Mesenchymal stem cell (in vitro differentiated cells and primary cell): ENCODE data around the gene C19orf73.

ENCODE experiments used
- DNase-seq: peaks from one replicate; pipeline ENCODE4 v3.0.0-alpha.2; 2013
- H2AFZ ChIP-seq: one replicate; pipeline ENCODE4 v1.6.1; 2013; ENCODE audit warnings: low read depth, mild to moderate bottlenecking, control low read depth, inconsistent platforms, low read length, moderate library complexity
- H2AK5ac ChIP-seq: 2 replicates; pipeline ENCODE4 v1.6.1; 2013; ENCODE audit warnings: low read length, moderate library complexity, mild to moderate bottlenecking, inconsistent platforms; ENCODE audit not compliant: severe bottlenecking
- H2BK120ac ChIP-seq: one replicate; pipeline ENCODE4 v1.6.1; 2013; ENCODE audit warnings: low read depth, mild to moderate bottlenecking, inconsistent platforms, low read length, moderate library complexity
- H2BK12ac ChIP-seq, 2 experiments: one replicate each; pipeline ENCODE4 v1.6.1; 2013; ENCODE audit warnings: inconsistent platforms in 2 of 2, low read length in 2 of 2, mild to moderate bottlenecking in 2 of 2, moderate library complexity in 2 of 2, control low read depth in 1 of 2
- H2BK15ac ChIP-seq: one replicate; pipeline ENCODE4 v1.6.1; 2013; ENCODE audit warnings: mild to moderate bottlenecking, low read depth, inconsistent platforms; ENCODE audit not compliant: poor library complexity, severe bottlenecking
- H2BK5ac ChIP-seq: 2 replicates; pipeline ENCODE4 v1.6.1; 2013; ENCODE audit warnings: low read depth, mild to moderate bottlenecking, low read length, control low read depth, inconsistent platforms; ENCODE audit not compliant: poor library complexity, severe bottlenecking
- H3K14ac ChIP-seq, 2 experiments: one replicate each; pipeline ENCODE4 v1.6.1; 2013; ENCODE audit warnings: inconsistent platforms in 2 of 2, low read length in 2 of 2, control low read depth in 1 of 2, mild to moderate bottlenecking in 1 of 2, moderate library complexity in 1 of 2
- H3K18ac ChIP-seq, 2 experiments: one replicate each; pipeline ENCODE4 v1.6.1; 2013; ENCODE audit warnings: inconsistent platforms in 2 of 2, low read length in 2 of 2, control low read depth in 1 of 2, low read depth in 1 of 2, mild to moderate bottlenecking in 1 of 2
- H3K23ac ChIP-seq, 2 experiments: one replicate each; pipeline ENCODE4 v1.6.1; 2013; ENCODE audit warnings: inconsistent platforms in 2 of 2, low read length in 2 of 2, mild to moderate bottlenecking in 2 of 2, moderate library complexity in 2 of 2, control low read depth in 1 of 2
- H3K27ac ChIP-seq: 2 replicates; pipeline ENCODE4 v1.5.1; 2013; ENCODE audit warnings: mild to moderate bottlenecking, moderate library complexity, low read length, control low read depth, inconsistent platforms; ENCODE audit not compliant: poor library complexity, severe bottlenecking
- H3K27me3 ChIP-seq, 2 experiments: 2 replicates each; pipeline versions ENCODE4 v1.6.1 to v1.7.0; 2013; ENCODE audit warnings: low read length in 2 of 2, mild to moderate bottlenecking in 2 of 2, moderate library complexity in 2 of 2, control low read depth in 1 of 2, inconsistent platforms in 1 of 2; ENCODE audit not compliant: control insufficient read depth in 1 of 2, insufficient read depth in 1 of 2
- H3K36me3 ChIP-seq, 2 experiments: 2 replicates each; pipeline versions ENCODE4 v1.6.1 to v1.7.0; 2013; ENCODE audit warnings: low read length in 2 of 2, control low read depth in 1 of 2, inconsistent platforms in 1 of 2, low read depth in 1 of 2, mild to moderate bottlenecking in 1 of 2; ENCODE audit not compliant: insufficient read depth in 2 of 2, control insufficient read depth in 1 of 2
- H3K4ac ChIP-seq, 2 experiments: one replicate each; pipeline ENCODE4 v1.6.1; 2013; ENCODE audit warnings: inconsistent platforms in 2 of 2, low read length in 2 of 2, mild to moderate bottlenecking in 2 of 2, moderate library complexity in 2 of 2, control low read depth in 1 of 2, low read depth in 1 of 2
- H3K4me1 ChIP-seq: 2 replicates; pipeline ENCODE4 v1.6.1; 2013; ENCODE audit warnings: low read depth, low read length, control low read depth; ENCODE audit not compliant: control insufficient read depth, insufficient read depth
- H3K4me2 ChIP-seq: 2 replicates; pipeline ENCODE4 v1.6.1; 2013; ENCODE audit warnings: low read length, mild to moderate bottlenecking, inconsistent platforms; ENCODE audit not compliant: poor library complexity, severe bottlenecking
- H3K4me3 ChIP-seq, 2 experiments: 2 replicates each; pipeline versions ENCODE4 v1.5.1 to v1.7.0; 2013; ENCODE audit warnings: low read length in 2 of 2, mild to moderate bottlenecking in 2 of 2, control low read depth in 1 of 2, low read depth in 1 of 2; ENCODE audit not compliant: insufficient read depth in 1 of 2
- H3K79me1 ChIP-seq: replicated peaks from 2 replicates; pipeline ENCODE4 v1.6.1; 2013; ENCODE audit warnings: mild to moderate bottlenecking, control low read depth, low read length, inconsistent platforms; ENCODE audit not compliant: poor library complexity, severe bottlenecking
- H3K9ac ChIP-seq: 2 replicates; pipeline ENCODE4 v1.7.0; 2013; ENCODE audit warnings: mild to moderate bottlenecking, low read length, moderate library complexity
- H3K9me3 ChIP-seq: 2 replicates; pipeline ENCODE4 v1.7.0; 2013; ENCODE audit warnings: mild to moderate bottlenecking, low read length; ENCODE audit not compliant: control insufficient read depth
- H4K8ac ChIP-seq: one replicate; pipeline ENCODE4 v1.6.1; 2013; ENCODE audit warnings: inconsistent platforms, mild to moderate bottlenecking, low read length, moderate library complexity
- H4K91ac ChIP-seq: one replicate; pipeline ENCODE4 v1.6.1; 2013; ENCODE audit warnings: mild to moderate bottlenecking, low read length, inconsistent platforms
- WGBS: methylation state at CpG from one replicate; pipeline ENCODE4 v1.1.7; 2013; ENCODE audit warnings: mixed read lengths; 5-methylcytosine and 5-hydroxymethylcytosine counted together

The C19orf73 gene

DNA sequence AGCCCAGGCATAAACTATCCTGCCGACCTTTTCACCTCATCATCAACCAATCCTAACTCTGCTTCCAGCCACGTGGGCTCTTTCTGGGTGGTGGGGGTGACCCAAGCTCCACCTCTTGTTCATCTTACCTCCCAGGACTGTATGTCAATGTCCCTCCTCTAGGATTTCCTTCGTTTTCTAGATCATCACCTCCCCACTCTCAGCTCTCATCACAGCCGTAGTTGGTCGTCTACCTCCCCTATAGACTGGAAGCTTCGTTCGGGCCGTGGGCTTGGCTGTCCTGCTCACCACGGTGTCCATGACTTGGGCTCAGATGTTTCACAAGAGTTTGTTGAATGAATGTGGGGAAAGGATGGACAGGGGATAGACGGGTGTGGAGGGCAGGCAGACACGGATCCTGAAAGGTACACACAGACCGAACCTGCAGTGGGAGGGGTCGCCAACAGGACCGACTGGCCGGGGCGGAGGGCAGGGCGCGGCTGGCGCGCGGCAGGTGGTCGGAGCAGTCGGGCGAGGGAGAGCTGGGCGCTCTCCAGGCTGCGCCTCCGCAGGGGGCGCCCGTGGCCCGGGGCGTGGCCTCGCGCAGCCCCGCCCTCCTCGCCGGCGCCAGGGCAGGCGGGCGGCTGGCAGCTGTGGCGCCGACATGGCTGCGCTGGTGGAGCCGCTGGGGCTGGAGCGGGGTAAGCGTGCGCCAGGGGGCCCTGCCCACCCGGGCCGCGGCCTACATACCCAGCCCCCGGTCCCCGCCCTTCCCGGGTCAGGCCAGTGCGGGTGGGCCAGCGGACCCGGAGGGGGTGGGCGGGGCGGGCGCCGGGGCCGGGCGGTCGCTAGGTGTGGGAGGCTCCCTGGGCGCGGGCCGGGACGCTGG is 4.9 kb downstream of the C19orf73 start, which contains the start of gene LIN7B:
LIN7B (plus strand) TSS at position 609 of the 868 bp plus-strand sequence; CDS start at position 644, 35 bp downstream.
- Histone ChIP-seq H3K79me1 (peaks cover 6% of the 10 kb centered on the region), H2BK15ac (peak within 1 kb of the TSS; percentile 97), H2AFZ (peak within 1 kb of the TSS; percentile 90), H3K27ac (no peak within 1 kb of the TSS), H2BK12ac (peak within 1 kb of the TSS in 1 of 2 experiments; percentile 81), H3K4me3 (peak within 1 kb of the TSS; percentile 84 to 85), H3K4me2 (peak within 1 kb of the TSS; percentile 94), H3K4ac (peak within 1 kb of the TSS; percentile 24 to 80), H3K27me3 (no peaks in the 10 kb centered on the region), H2BK120ac (peak within 1 kb of the TSS; percentile 30), H3K9ac (peak within 1 kb of the TSS; percentile 80), H3K18ac (peak within 1 kb of the TSS; percentile 63 to 93), H3K9me3 (no peaks in the 10 kb centered on the region), H2BK5ac (no peak within 1 kb of the TSS), H3K36me3 (peaks cover 10 to 15% of the 10 kb centered on the region in 2 experiments), H3K4me1 (peaks cover 19% of the 10 kb centered on the region), H4K8ac (no peak within 1 kb of the TSS), H3K14ac (peak within 1 kb of the TSS in 1 of 2 experiments; percentile 96), H3K23ac (peak within 1 kb of the TSS in 1 of 2 experiments; percentile 46), H4K91ac (no peak within 1 kb of the TSS), H2AK5ac (no peak within 1 kb of the TSS)
- peak; percentile 57 for DNase-seq
- 3% methylated on average over 43 of the region's 66 CpGs for WGBS

GRCh38 chr19:49111218-49111998 is 7.5 kb downstream of the C19orf73 start:
- Histone ChIP-seq H3K4me3 (no peak overlapping the region), H2BK120ac (no peak overlapping the region), H2BK5ac (no peak overlapping the region), H3K36me3 (peaks cover 36 to 40% of the 10 kb centered on the region in 2 experiments), H2BK12ac (no peak overlapping the region), H3K9ac (no peak overlapping the region), H3K4ac (no peak overlapping the region), H2AK5ac (no peak overlapping the region), H3K27ac (no peak overlapping the region), H3K23ac (no peak overlapping the region), H3K14ac (no peak overlapping the region), H3K79me1 (peaks cover 17% of the 10 kb centered on the region), H3K4me2 (no peak overlapping the region), H3K4me1 (peaks cover 10% of the 10 kb centered on the region), H2AFZ (no peak overlapping the region), H3K9me3 (no peaks in the 10 kb centered on the region), H4K91ac (no peak overlapping the region), H2BK15ac (no peak overlapping the region), H3K27me3 (no peaks in the 10 kb centered on the region), H3K18ac (no peak overlapping the region), H4K8ac (no peak overlapping the region)
- 95% methylated on average over 9 of the region's 11 CpGs for WGBS
- no peak for DNase-seq

- Histone ChIP-seq H2AK5ac (no peak overlapping the region), H2AFZ (no peak overlapping the region), H2BK5ac (no peak overlapping the region), H3K23ac (no peak overlapping the region), H3K36me3 (peaks cover 42 to 44% of the 10 kb centered on the region in 2 experiments), H2BK120ac (no peak overlapping the region), H4K8ac (no peak overlapping the region), H3K27ac (no peak overlapping the region), H3K9ac (peak overlapping the region; percentile 63), H3K79me1 (peaks cover 23% of the 10 kb centered on the region), H4K91ac (no peak overlapping the region), H3K18ac (no peak overlapping the region), H3K4me3 (no peak overlapping the region), H3K4me2 (no peak overlapping the region), H3K14ac (no peak overlapping the region), H3K9me3 (no peaks in the 10 kb centered on the region), H3K27me3 (no peaks in the 10 kb centered on the region), H2BK15ac (no peak overlapping the region), H3K4me1 (peaks cover 11% of the 10 kb centered on the region), H3K4ac (no peak overlapping the region), H2BK12ac (no peak overlapping the region)
- DNase-seq, result peak; percentile 63
- WGBS, result 32% methylated on average over 3 of the region's 3 CpGs
Measured at GRCh38 chr19:49110567-49110966, 8.4 kb downstream of the C19orf73 start.
